Measurements from ENCODE around the gene ITSN2.

The ITSN2 gene

GRCh38 chr2:24160761-24161160, 199.6 kb downstream of the ITSN2 start:
- TF ChIP-seq Cebpa-rat (IDR thresholded peaks at IDR 0.05) = no peak

DNA sequence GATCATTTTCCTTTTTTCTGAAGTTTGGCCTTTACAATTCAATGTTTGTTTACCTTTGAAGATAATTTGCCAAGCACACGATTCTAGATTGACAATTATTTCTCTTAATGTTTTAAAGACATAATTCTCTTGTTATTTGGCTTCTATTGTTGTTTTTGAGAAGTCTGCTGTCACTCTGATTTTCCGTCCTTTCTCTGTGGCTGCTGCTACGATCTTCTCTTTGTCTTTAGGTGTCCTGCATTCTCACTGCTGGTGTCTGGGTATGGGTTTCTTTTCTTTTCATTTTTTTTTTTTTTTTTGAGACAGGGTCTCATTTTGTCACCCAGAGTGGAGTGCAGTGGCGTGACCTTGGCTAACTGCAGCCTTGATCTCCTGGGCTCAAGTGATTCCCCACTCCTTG, 200.6 kb downstream of the ITSN2 start:
- H3K27me3 ChIP-seq = no peaks in the 10 kb centered on the region
- peaks cover 10% of the 10 kb centered on the region; the same call in 1 of the 2 replicates for H3K36me3 ChIP-seq
- peaks cover 14% of the 10 kb centered on the region; the same call in 1 of the 2 replicates for H3K9me3 ChIP-seq
- H3K4me2 ChIP-seq = no peak overlapping the region
- peaks cover 6% of the 10 kb centered on the region; the same call in 1 of the 2 replicates for H3K4me1 ChIP-seq
- TF ChIP-seq Cebpa-rat (IDR thresholded peaks at IDR 0.05) = no peak
- no peaks in the 10 kb centered on the region for H4K20me1 ChIP-seq
- H3K9ac ChIP-seq = no peak overlapping the region
- no peak overlapping the region for H3K27ac ChIP-seq
- H3K4me3 ChIP-seq = no peak overlapping the region

More at GRCh38 chr2:24160761-24161160, 199.6 kb downstream of the ITSN2 start:
- Histone ChIP-seq H3K9me3 (peaks cover 14% of the 10 kb centered on the region; the same call in 1 of the 2 replicates), H3K27me3 (no peaks in the 10 kb centered on the region), H3K36me3 (peaks cover 10% of the 10 kb centered on the region; the same call in 1 of the 2 replicates), H3K4me2 (no peak overlapping the region), H4K20me1 (no peaks in the 10 kb centered on the region), H3K4me1 (peaks cover 6% of the 10 kb centered on the region; the same call in 1 of the 2 replicates), H3K4me3 (no peak overlapping the region), H3K9ac (no peak overlapping the region), H3K27ac (no peak overlapping the region)

DNA sequence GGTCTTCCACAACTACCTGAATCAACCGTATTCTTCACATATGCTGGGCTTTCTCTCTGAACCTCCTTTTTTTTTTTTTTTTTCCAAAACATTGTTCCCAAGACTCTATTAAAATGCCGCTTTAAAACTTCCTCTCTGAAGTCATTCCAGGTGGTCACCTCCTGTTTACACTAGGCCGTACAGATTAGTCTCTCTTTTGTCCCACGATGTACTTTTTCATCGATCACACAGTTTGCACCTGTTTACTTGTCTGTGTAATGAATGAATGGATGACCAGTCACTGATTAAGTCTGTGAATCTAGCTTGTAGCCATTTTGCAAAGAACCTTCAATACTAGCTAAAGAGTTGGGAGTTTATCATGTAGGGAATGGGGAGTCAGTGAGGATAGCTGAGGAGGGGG, 202.2 kb downstream of the ITSN2 start:
- peaks cover 10% of the 10 kb centered on the region; the same call in 1 of the 2 replicates for H3K36me3 ChIP-seq
- no peaks in the 10 kb centered on the region for H4K20me1 ChIP-seq
- no peak overlapping the region for H3K27ac ChIP-seq
- no peak for TF ChIP-seq Cebpa-rat (IDR thresholded peaks at IDR 0.05)
- H3K9me3 ChIP-seq = peaks cover 14% of the 10 kb centered on the region; the same call in 1 of the 2 replicates
- H3K9ac ChIP-seq = no peak overlapping the region
- no peaks in the 10 kb centered on the region for H3K27me3 ChIP-seq
- H3K4me1 ChIP-seq = peaks cover 3% of the 10 kb centered on the region; the same call in 1 of the 2 replicates
- no peak overlapping the region for H3K4me2 ChIP-seq
- no peak overlapping the region for H3K4me3 ChIP-seq

DNA sequence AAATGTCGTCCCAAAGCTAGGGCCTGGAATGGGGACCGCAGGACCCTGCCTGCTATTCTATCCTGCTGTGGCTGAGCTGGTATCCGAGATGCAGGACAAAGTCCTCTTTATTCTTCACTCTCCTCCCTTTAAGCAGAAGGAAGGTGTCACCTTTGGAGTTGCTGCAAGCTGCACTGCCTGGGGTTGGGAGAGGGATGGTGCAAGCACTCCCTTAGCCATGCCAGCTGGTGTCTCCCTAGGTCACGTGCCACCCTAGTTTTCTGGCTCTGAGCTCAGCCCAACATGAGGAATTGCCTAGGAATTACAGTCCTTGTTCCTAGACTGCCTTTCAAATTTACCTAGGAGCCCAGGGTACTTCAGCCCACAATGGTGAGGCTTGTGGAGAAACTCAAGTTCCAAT, 206.9 kb downstream of the ITSN2 start:
- H3K27ac ChIP-seq = no peak overlapping the region
- H3K4me3 ChIP-seq = no peak overlapping the region
- H3K4me1 ChIP-seq = no peaks in the 10 kb centered on the region
- H3K36me3 ChIP-seq = peaks cover 6% of the 10 kb centered on the region; the same call in 1 of the 2 replicates
- no peaks in the 10 kb centered on the region for H3K27me3 ChIP-seq
- TF ChIP-seq Cebpa-rat (IDR thresholded peaks at IDR 0.05) = no peak
- no peak overlapping the region for H3K4me2 ChIP-seq
- no peaks in the 10 kb centered on the region for H4K20me1 ChIP-seq
- H3K9ac ChIP-seq = no peak overlapping the region
- H3K9me3 ChIP-seq = peaks cover 5% of the 10 kb centered on the region; the same call in 1 of the 2 replicates
